ENCODE measurements around the gene POP4.

The POP4 gene

DNA sequence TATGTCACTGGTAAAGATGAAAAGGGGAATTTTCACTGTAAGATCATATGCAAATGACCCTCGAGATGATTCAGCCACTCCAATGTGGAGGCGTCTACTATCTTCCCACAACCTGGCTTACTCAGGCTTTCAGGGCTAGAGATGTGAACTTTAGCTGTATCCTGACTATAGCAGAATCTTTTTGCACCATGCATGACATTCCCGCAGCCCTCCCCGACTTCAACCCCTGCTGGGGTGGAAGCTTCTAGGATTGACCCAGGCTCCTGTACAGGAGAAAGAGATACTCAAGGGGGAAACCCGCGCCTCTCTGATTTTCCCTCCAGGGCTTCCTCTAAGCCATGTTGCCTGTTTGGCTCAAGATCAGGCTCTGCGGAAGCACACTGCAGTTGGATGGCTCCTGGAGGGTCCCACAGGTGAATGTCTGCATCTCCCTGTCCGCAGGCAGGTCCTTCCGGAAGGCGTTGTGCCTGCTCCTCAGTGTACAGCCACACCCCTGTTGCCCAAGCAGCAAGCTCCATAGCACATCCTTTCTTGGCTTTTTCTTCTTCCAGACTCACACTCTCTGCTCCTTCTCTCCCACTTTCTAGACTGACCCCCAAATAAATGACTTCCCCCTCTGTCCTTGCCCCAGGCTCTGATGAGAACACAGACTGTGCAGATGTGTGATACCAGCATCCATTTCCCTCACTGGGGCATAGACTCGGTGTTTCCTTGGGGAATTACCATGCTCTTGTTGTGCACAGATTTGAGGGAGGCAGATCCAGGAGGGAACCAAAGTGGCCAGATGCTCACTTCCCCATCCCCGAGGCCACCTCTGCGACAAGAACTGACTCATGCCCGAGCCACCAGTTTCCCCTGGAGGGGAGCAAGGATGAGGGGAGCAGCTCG is 29.1 kb upstream of the POP4 start:
- in situ Hi-C loops (cut with MboI; ENCODE audit: low sequenced_read_pairs), result no loop called here

DNA sequence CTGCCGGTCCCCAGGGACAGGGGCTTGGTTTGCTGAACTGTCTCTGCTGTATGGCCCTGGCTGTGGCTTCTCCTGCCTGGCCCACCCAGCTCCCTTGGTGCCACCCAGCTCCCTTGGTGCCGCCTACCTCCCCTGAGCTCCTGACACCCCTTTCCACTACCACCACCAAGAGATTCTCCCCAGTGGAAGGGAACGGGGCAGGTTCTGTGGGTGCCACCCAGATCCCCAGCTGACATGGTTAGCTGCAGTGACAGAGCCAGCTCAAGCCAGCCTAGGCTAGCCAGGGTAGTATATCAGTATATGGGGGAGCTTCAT is 28.5 kb upstream of the POP4 start:
- in situ Hi-C loops (cut with MboI; ENCODE audit: low sequenced_read_pairs), result no loop called here

DNA sequence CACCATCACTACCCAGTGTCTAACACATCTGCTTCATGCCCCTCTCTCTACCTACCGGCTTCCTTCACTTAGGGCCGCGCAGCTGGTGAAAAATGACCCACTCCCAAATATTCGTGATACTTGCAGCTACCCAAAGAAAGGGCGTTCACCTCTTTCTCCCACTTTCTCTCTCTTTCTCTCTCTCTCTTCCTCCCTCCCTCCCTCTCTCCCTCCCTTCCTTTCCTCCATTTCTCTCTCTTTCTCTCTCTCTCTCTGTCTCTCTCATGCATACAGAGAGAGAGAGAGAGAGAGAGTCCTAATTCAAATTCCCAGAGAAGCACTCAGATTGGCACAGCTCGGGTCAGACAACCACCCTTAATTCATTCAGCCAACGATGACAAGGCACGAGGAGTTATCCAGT is 27.7 kb upstream of the POP4 start:
- in situ Hi-C loops (cut with MboI; ENCODE audit: low sequenced_read_pairs), result no loop called here

DNA sequence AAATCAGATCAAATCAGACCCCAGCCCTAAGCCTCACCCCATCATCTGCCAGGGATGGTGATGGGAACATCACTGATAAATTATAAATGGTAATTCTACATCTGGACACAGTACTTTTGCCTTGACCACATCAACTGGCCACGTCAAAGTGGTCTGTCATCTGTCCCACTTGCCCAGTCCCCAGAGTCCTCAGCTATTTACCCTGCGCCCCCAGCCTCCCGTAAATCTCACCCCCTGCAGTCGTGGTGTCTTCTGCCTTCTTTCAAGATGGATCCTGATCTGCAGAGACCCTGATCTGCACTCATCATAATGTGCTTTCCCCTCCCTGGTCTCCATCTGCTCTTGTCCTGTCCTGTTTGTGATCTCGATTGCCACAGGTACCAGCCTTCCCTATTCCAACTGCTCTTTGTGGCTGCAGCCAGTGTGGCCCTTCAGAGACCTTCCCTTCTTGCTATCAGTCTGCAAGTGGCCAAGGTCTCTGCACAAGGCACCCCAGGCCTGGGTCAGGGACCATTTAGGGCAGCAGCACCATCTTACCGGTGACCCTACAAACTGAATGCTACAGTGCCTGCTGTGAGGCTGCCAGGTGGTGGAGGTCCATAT is 26.7 kb upstream of the POP4 start:
- in situ Hi-C loops (cut with MboI; ENCODE audit: low sequenced_read_pairs), result no loop called here

DNA sequence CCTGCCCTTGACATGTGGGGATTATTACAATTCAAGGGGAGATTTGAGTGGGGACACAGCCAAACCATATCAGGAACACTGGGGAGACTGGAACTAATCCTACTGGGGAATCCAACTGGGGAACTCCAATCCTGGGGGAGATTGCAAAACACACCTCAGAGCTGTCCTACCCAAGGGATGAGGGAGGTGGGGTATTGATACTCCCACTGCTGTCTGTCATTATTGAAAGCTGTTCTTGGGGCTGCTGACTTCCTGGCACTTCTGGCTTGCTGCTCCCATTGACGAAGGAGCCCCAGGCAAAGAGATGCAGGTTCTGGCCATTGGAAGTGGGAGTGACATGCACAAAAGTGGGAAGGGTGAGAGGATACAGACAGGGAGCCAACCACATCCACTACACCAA is 24.7 kb upstream of the POP4 start:
- in situ Hi-C loops (cut with MboI; ENCODE audit: low sequenced_read_pairs), result no loop called here

DNA sequence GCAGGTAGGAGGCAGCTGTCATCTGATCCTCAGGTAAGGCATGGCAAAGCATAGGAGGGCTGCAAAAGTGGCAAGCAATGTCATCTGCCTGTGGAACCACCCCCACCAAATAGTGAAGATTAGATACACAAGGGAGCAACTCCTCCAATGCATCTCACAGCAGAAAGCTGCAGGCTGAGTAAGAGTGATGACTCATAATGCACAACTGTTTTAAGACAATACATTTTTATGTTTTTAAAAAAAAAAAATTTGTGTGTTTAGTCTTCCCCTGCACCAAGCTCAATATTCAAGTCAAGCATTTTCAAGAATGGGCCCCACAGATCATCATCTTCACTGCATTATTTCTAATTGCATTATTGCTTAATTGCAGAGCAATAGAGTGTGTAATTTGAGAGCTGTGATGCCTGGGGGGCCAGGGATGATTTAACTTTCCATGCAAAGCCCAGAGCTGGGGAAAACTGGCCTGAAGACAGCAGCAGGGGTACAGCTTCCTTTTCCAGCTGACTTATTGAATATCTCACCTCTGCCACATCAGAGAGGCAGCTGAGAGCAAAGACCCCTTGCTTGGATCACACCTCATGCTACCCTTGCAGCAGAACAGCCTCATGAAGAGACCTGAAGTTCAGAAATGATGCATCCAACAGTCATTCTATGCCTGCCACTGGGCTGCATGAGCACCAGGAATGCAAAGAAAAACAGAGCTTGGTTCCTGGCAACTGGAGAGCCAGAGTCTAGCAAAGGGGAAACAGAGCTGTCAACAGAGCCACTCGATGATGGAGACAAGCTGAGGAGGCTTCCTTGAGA is 22.7 kb upstream of the POP4 start:
- in situ Hi-C loops (cut with MboI; ENCODE audit: low sequenced_read_pairs), result no loop called here

DNA sequence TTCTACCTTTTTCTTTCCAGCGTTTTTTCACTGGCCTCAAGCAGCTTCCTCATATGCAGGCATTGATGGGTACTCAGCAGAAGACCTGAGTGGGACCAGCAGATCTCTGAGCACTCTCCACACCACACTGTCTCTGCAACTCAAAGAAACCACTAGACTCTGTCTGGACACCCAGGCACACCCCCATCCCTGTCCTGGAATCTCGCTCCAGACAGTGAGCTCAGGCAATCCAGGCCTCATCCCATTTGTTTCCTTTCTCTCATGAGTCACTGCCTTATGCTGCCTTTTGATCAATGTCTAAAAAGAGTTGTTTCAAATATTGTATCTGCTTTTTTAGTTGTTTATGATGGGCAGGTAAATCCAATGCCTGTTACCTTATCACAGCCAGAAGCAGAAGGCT is 19.7 kb upstream of the POP4 start:
- in situ Hi-C loops (cut with MboI; ENCODE audit: low sequenced_read_pairs), result no loop called here

DNA sequence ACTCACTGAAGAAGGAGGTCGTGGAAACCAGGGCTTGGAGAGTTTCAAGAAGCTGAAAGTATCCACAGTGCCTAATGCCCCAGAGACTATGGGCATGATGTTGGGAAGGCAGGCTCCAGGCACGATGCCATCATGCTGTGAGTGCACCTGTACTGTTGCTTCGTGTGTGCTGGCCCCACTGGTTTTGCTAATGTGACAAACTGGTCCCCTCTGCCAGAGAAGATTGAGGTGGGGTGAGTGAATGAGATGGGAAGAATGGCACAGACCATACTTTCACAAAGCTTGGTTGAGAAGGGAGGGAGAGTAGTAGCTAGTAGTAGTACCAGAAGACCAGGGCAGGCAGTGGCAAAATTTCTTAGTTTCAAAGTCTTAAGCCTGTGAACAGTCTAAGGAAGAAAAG is 19.0 kb upstream of the POP4 start:
- in situ Hi-C loops (cut with MboI; ENCODE audit: low sequenced_read_pairs), result no loop called here

DNA sequence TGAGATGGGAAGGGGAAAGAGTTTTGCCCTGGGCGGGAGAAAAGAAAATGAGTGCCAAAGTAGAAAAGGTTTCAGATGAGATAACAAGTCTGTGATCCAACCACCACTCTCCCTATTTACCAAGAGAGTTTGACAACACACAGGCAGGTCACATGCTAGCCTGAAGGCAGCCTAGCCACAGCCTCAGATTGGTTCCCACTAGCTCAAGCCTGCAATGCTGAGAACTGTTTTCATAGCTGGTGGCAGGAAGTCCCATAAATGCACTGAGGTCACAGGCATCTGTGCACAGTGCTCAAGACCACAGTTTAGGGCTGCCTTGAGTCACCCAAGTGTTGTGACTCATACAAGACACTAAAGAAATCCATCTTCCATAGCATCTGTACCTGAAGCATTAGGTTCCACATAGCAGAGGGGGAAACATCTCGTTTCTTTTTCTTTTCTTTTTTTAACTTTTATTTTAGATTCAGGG is 18.5 kb upstream of the POP4 start:
- in situ Hi-C loops (cut with MboI; ENCODE audit: low sequenced_read_pairs), result no loop called here

DNA sequence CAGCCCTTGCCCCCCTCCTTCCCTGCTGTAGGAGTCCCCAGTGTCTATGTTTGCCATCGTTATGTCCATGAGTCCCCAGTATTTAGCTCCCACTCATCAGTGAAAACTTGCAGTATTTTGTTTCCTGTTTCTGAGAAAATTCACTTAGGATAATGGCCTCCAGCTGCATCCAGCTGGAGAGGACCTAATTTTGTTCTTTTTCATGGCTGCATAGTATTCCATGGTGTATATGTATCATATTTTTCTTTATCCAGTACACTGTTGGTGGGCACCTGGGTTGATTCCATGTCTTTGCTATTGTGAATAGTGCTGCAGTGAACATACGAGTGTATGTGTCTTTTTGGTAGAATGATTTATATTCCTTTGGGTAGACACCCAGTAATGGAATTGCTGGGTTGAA is 18.0 kb upstream of the POP4 start:
- in situ Hi-C loops (cut with MboI; ENCODE audit: low sequenced_read_pairs), result no loop called here

DNA sequence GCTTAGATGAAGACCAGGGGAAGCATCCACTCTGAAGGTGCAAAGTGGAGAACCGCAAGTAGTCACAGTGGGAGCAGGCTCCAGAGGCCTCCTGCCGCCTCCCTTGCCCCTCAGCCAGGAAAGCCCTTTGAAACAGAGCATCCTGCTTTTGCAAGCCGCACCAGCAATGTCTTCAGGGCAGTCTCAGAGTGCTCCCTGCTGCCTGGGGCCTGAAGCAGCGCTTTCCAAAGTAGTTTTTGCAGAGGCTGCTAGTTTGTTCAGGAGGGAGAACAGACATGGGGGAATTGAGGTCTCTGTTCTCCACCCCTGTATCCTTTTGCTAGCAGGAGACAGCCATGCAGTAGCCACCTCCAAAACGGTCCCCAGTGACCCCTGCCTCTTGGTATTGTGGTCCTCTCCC is 15.8 kb upstream of the POP4 start:
- in situ Hi-C loops (cut with MboI; ENCODE audit: low sequenced_read_pairs), result no loop called here

DNA sequence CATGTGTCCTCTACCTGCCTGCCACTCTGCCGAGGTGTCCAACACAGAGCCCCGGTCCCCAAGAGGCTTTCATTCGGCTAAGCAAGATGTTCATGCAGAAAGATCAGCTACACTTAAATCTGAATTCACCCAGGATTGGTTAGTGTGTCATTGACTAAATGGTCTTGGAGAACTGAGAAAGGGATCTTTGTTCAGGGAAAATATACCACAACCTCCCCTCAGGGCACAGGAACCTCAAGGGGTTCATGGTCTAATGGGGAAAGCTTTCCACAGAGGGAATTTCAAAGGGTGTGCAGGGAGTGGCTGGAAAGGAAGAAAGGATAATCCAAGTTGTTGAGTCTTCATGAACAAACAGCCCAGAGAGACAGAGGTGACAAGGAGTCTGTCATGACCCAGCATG is 14.4 kb upstream of the POP4 start:
- in situ Hi-C loops (cut with MboI; ENCODE audit: low sequenced_read_pairs), result no loop called here

DNA sequence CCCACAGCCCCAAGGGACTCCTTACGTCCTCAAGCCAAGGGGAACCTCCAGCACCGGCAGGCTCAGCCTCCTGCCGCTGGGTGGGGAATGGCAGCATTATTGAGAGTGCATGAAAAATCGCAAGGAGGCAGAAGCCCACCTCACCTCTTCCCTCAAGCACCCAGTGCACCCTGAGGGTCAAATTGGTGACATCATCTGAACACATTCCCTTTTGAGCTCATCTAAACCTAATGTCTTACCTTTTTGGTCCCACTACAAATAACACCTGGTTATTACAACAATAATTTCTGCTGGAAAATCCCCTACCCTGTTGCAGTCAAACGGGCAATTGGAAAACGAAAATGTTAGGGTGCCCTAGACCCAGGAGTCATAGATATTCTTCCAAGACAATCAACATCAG is 12.2 kb upstream of the POP4 start:
- in situ Hi-C loops (cut with MboI; ENCODE audit: low sequenced_read_pairs), result no loop called here

DNA sequence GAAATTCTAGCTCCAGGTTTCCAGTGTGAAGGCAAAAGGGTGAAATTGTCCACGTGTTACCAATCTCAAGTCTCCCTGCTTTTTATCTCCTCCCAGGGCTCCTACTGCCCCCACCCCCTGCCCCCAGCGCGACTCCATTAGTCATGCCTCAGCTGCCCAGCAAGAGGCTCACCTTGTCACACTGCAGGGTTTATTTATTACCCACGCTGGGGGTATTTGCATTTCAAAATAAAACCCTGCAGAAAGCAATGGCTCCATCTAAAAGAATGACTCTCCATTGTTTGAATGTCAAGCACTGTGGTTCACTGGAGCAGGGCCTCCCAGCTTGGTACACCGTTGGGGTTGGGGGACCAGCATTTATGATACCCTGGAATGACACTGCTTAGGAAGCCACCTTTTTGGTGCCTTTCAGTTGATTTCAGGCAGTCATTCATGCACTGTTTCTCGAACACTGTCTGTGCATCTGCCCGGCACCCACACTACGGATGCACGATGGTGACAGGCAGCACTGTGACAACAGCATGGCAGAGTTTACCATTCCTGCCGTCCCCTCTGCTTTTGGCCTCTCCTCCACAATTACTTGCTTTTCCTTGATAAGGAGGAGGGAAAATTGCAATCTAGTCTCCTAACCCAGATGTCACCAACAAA is 9.9 kb upstream of the POP4 start:
- in situ Hi-C loops (cut with MboI; ENCODE audit: low sequenced_read_pairs), result no loop called here

DNA sequence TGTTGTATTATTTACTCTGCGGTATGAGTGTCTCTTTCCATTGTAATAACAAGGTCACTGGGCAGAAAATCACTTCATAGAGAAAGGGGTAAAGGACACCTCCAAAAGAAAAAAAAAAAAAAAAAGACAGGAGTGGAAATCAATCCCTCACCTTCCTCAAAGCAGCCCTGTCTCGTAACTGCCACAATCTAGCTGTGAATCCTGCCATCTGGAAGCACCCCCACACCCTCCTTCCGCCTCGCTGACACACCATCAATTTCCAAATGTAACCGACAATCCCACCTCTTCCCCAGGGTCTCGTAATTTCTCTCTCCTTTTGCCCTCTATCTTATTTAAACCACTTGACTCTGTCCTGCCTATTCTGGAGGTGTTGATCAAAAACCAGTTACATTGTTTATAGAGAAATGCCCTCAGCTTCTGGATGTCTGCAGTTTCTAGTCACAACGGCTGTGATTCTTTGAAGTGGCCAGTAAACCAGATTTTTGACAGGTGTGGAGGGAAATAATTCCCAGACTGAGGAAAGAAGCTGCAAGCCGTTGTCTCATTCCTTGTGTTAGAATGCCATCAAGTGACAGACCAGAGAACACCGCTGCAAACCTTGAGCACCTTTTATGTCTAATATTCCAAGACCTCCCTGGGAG is 9.1 kb upstream of the POP4 start:
- in situ Hi-C loops (cut with MboI; ENCODE audit: low sequenced_read_pairs), result no loop called here

DNA sequence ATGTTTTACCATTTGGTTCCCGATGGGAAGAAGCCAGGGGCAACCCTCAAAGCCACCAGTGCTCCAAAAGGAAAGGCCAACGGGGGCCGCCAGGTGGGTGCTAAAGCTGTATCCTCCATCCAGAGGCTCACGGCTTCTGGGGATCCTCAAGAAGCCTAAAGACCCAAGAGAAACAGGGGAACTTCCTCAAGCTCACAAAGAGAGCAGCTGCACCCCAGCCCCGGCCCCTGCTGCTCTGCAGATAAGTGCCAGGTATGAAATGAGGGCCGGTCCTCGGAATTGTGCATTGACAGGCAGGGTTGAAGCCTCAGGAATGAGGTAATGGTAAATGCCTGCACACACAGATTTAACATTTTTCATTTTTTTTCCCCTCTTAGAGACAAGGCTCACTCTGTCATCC is 8.0 kb upstream of the POP4 start:
- in situ Hi-C loops (cut with MboI; ENCODE audit: low sequenced_read_pairs), result no loop called here

DNA sequence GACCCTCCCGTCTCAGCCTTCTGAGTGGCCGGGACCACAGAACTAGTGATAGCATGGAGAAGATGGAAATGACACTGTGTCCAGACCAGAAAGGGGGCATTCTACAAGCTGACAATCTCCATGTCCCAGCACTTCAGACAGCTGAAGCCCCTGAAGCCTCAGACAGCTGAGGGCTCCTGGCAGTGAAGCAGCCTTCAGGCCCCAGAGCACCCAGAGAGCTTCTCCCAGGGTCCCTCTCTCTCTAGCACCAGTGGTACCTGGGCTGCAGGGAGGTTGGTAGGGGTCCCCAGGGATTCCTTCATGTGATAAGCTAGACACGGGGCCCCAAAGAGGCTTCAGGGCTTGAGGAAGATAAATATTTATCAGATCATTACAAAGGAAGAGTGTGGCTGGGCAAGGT is 7.6 kb upstream of the POP4 start:
- in situ Hi-C loops (cut with MboI; ENCODE audit: low sequenced_read_pairs), result no loop called here

DNA sequence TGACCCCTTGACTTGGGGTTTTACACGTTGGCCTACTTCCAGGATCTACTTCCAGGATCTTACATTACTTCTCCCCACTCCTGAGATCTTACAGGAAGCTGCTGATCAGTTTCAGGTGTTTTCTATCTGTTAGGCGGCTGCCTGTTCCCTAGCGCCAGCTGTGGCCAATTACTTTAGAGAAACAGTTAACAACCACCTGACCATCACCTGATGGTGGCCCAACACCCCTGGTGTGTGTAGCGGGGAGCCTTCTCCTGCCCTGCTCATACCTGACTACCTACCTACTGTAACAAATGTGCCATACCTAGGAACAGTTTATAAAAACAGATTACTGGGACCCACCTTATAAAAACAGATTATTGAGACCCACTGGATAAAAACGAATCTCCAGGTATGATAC is 2.8 kb upstream of the POP4 start:
- in situ Hi-C loops (cut with MboI; ENCODE audit: low sequenced_read_pairs), result no loop called here

DNA sequence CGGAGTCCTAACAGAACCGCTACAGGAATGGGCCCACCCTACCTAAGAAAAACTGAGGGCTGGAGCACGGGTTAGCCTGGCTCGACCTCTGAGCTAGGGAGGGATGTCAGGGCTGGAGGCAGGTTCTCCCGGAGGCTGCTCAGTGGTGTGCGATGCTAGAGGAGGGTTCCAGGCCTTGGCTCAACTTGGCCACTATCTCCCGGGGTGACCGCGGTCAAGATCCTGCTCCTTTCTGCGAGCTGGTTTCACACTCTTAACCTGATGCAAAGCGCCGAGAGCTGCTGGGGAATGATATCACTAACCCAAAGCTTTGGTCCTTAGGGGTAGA is 301 bp downstream of the POP4 start:
- in situ Hi-C loops (cut with MboI; ENCODE audit: low sequenced_read_pairs), result no loop called here

DNA sequence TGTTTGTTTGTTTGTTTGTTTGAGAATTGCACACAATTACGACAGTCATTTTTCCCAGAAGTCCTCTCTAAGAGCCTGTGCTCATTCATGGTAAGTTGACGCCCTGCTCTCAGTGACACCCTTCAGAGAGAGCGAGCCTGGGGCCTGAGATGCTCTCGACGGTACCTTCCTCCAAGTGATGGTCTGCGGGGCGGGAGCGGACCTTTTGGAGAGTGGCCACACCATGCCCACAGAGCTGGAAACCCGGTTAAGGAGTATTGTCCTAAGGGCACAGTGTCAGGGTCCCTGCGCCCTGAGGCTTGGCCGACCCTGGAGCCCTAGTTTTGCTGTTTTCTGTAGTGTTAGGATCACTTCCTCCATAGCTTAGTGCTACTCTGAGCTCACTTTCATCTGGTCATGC is 3.6 kb downstream of the POP4 start:
- in situ Hi-C loops (cut with MboI; ENCODE audit: low sequenced_read_pairs), result loop anchor here (10.0 kb wide), 1 partner anchor 85 kb away; no protein-coding TSS in a partner anchor

DNA sequence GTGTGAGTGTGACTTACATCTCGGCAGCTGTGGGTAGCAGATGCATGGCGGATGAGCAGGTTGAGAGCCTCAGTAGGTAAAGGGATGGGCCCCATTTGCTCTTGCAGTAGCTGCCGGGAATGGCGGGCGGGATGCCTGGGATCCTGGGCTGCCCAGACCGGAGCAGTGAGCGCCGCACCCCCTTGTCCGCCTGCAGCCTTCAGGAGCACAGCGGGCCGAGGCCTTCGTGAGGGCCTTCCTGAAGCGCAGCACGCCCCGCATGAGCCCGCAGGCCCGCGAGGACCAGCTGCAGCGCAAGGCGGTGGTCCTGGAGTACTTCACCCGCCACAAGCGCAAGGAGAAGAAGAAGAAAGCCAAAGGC is 4.1 kb downstream of the POP4 start:
- in situ Hi-C loops (cut with MboI; ENCODE audit: low sequenced_read_pairs), result loop anchor here (10.0 kb wide), 1 partner anchor 85 kb away; no protein-coding TSS in a partner anchor
